SK-N-SH treated with all-trans-retinoic acid at 6 μM for 48 hours (cell line): ENCODE data around the gene SFMBT2.

Source experiments
- ATAC-seq: fragments of 200-7000 bp; cut with Tn5 transposase; 3 replicates; pipeline ENCODE4 v1.9.1; 2020; ENCODE audit warnings: mild to moderate bottlenecking, moderate library complexity
- ARNTL ChIP-seq: fragments of 450-650 bp; formaldehyde crosslinking; IDR thresholded peaks from 2 replicates; pipeline ENCODE4 v1.5.0; 2020; ENCODE audit warnings: low read depth, mild to moderate bottlenecking, moderate library complexity, borderline replicate concordance
- BACH2 ChIP-seq: fragments of 250-450 bp; sonication (Bioruptor Pico); IDR thresholded peaks from 2 replicates; pipeline ENCODE4 v1.9.0; 2021; ENCODE audit warnings: mild to moderate bottlenecking, borderline replicate concordance
- CSDC2 ChIP-seq: fragments of 250-450 bp; sonication (Bioruptor Pico); IDR thresholded peaks from 2 replicates; pipeline ENCODE4 v1.5.0; 2020; ENCODE audit warnings: mild to moderate bottlenecking, moderate library complexity
- CSRNP3 ChIP-seq: fragments of 250-450 bp; sonication (Bioruptor Pico); IDR thresholded peaks from 2 replicates; pipeline ENCODE4 v1.5.1; 2021; ENCODE audit warnings: mild to moderate bottlenecking, moderate library complexity
- ESRRG ChIP-seq: fragments of 250-450 bp; sonication (Bioruptor Pico); IDR thresholded peaks from 2 replicates; pipeline ENCODE4 v1.6.1; 2021; ENCODE audit warnings: mild to moderate bottlenecking
- ISL1 ChIP-seq: fragments of 250-450 bp; sonication (Bioruptor Pico); IDR thresholded peaks from 2 replicates; pipeline ENCODE4 v2.1.2; 2022; ENCODE audit warnings: mild to moderate bottlenecking, moderate library complexity
- OSR1 ChIP-seq: fragments of 250-450 bp; sonication (Bioruptor Pico); IDR thresholded peaks from 2 replicates; pipeline ENCODE4 v1.8.0; 2022; ENCODE audit warnings: moderate library complexity, mild to moderate bottlenecking, inconsistent platforms
- PATZ1 ChIP-seq: fragments of 250-450 bp; sonication (Bioruptor Pico); IDR thresholded peaks from 2 replicates; pipeline ENCODE4 v1.8.0; 2020; ENCODE audit warnings: mild to moderate bottlenecking, moderate library complexity, borderline replicate concordance
- POU6F1 ChIP-seq: fragments of 250-450 bp; sonication (Bioruptor Pico); IDR thresholded peaks from 2 replicates; pipeline ENCODE4 v1.8.0; 2021; ENCODE audit warnings: low read depth, mild to moderate bottlenecking, moderate library complexity, borderline replicate concordance
- PPARA ChIP-seq: fragments of 250-450 bp; sonication (Bioruptor Pico); IDR thresholded peaks from 2 replicates; pipeline ENCODE4 v1.5.0; 2020; ENCODE audit warnings: mild to moderate bottlenecking, borderline replicate concordance
- RARB ChIP-seq: fragments of 250-450 bp; sonication (Bioruptor Pico); IDR thresholded peaks from 2 replicates; pipeline ENCODE4 v1.8.0; 2021; ENCODE audit warnings: mild to moderate bottlenecking, moderate library complexity
- SNAI2 ChIP-seq: fragments of 250-450 bp; sonication (Bioruptor Pico); IDR thresholded peaks from 2 replicates; pipeline ENCODE4 v1.5.0; 2020; ENCODE audit warnings: mild to moderate bottlenecking, moderate library complexity
- TCF4 ChIP-seq: fragments of 250-450 bp; sonication (Bioruptor Pico); IDR thresholded peaks from 2 replicates; pipeline ENCODE4 v1.8.0; 2021; ENCODE audit warnings: mild to moderate bottlenecking, moderate library complexity, borderline replicate concordance
- TOX ChIP-seq: fragments of 250-450 bp; sonication (Bioruptor Pico); IDR thresholded peaks from 2 replicates; pipeline ENCODE4 v1.8.0; 2021; ENCODE audit warnings: mild to moderate bottlenecking, moderate library complexity, borderline replicate concordance
- TSHZ2 ChIP-seq: fragments of 250-450 bp; sonication (Bioruptor Pico); IDR thresholded peaks from 2 replicates; pipeline ENCODE4 v1.5.0; 2020; ENCODE audit warnings: mild to moderate bottlenecking, moderate library complexity
- ZC3H10 ChIP-seq: fragments of 250-450 bp; sonication (Bioruptor Pico); IDR thresholded peaks from 2 replicates; pipeline ENCODE4 v1.5.1; 2021; ENCODE audit warnings: mild to moderate bottlenecking, moderate library complexity
- ZFP3 ChIP-seq: fragments of 250-450 bp; sonication (Bioruptor Pico); IDR thresholded peaks from 2 replicates; pipeline ENCODE4 v1.5.0; 2020; ENCODE audit warnings: mild to moderate bottlenecking, moderate library complexity
- ZFP30 ChIP-seq: fragments of 450-650 bp; formaldehyde crosslinking; IDR thresholded peaks from 2 replicates; pipeline ENCODE4 v1.5.0; 2022; ENCODE audit warnings: mild to moderate bottlenecking, moderate library complexity
- ZNF565 ChIP-seq: fragments of 450-650 bp; formaldehyde crosslinking; conservative IDR thresholded peaks from 2 replicates; pipeline ENCODE4 v1.5.0; 2020; ENCODE audit warnings: low read depth, mild to moderate bottlenecking, moderate library complexity
- ZNF70 ChIP-seq: fragments of 450-650 bp; formaldehyde crosslinking; IDR thresholded peaks from 2 replicates; pipeline ENCODE4 v1.5.0; 2020; ENCODE audit warnings: mild to moderate bottlenecking, moderate library complexity
- ZNF8 ChIP-seq: fragments of 450-650 bp; formaldehyde crosslinking; IDR thresholded peaks from 2 replicates; pipeline ENCODE4 v1.5.0; 2020; ENCODE audit warnings: mild to moderate bottlenecking, moderate library complexity

The SFMBT2 gene

GRCh38 chr10:7362471-7362870, 48.4 kb downstream of the SFMBT2 start (continued):
- no peak for TF ChIP-seq TSHZ2 (CRISPR knock-in tag)
- no peak for TF ChIP-seq ARNTL (CRISPR knock-in tag)
- TF ChIP-seq SNAI2, result no peak
- TF ChIP-seq PPARA (CRISPR knock-in tag), result no peak

GRCh38 chr10:7361316-7361715, 49.5 kb downstream of the SFMBT2 start:
- ATAC-seq, result no peak
- TF ChIP-seq TCF4 (CRISPR knock-in tag) (no peak), TOX (no peak), PATZ1 (no peak), ZC3H10 (no peak), SNAI2 (no peak), ARNTL (CRISPR knock-in tag) (no peak), ISL1 (CRISPR knock-in tag) (no peak), OSR1 (no peak), RARB (CRISPR knock-in tag) (no peak), ZNF565 (CRISPR knock-in tag) (no peak), BACH2 (CRISPR knock-in tag) (no peak), ESRRG (CRISPR knock-in tag) (no peak), ZNF8 (no peak), POU6F1 (CRISPR knock-in tag) (no peak), CSRNP3 (no peak), ZFP30 (no peak)

- ATAC-seq, result no peak
- TF ChIP-seq PPARA (CRISPR knock-in tag), result no peak
- TF ChIP-seq ZFP30, result no peak
- no peak for TF ChIP-seq ZC3H10
- TF ChIP-seq ISL1 (CRISPR knock-in tag), result no peak
- no peak for TF ChIP-seq TSHZ2 (CRISPR knock-in tag)
- no peak for TF ChIP-seq POU6F1 (CRISPR knock-in tag)
- no peak for TF ChIP-seq ARNTL (CRISPR knock-in tag)
- TF ChIP-seq ZNF70 (CRISPR knock-in tag), result no peak
- no peak for TF ChIP-seq CSDC2 (CRISPR knock-in tag)
- TF ChIP-seq ESRRG (CRISPR knock-in tag), result no peak
- TF ChIP-seq ZFP3, result no peak
- TF ChIP-seq SNAI2, result no peak
Measured at GRCh38 chr10:7359954-7360353, 50.9 kb downstream of the SFMBT2 start.
